GM10266 (cell line): ENCODE measurements around the gene NSG1.
"Not testable (repeated sequence)": the region's sequence is repeated elsewhere in the genome, so short reads cannot be mapped to it uniquely, and the experiment has no call there.

Source experiments
- DNase-seq: peaks from one replicate; pipeline ENCODE4 v3.0.0; 2012; ENCODE audit errors: extremely low spot score
- CTCF ChIP-seq: IDR thresholded peaks from 2 replicates; pipeline ENCODE4 v1.5.1; 2012; ENCODE audit warnings: mild to moderate bottlenecking, low read depth; ENCODE audit not compliant: control insufficient read depth, insufficient read depth; ENCODE audit errors: missing control alignments

Gene NSG1

DNA sequence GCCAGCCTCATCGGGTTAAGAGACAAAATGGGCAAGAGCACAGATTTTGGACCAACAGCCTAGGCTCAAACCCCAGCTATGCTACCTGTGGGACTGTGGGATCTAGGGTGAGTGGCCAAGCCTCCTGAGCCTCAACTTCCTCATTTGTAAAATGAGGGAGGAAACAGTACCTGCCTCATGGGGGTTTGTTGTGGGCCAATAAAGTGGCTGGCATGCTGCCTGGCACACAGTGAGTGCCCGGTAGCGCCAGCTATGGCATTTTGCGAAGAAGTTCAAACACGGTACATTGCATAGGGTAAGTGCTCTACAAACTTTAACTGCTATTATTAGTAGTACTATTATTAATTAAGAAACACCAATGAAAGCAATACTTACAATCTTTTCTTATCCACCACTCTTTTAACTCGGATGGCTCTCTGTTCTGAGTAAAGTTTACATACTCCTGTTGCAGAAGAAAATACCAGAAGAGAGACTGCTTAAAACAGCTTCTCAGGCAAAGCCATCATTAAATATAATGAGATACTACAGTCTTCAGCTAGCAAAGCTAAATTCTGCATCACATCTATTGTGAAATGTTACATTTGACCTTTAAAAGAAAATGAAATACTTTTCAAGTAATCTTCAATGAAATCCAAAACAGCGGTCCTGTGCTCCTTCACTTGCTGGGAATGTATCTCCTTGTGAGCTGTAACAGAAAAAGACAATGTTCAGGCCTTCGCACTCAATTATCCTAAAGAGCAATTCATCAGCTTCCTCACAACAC is 70.1 kb downstream of the NSG1 start:
- DNase-seq = no peak
- TF ChIP-seq CTCF = no peak

DNA sequence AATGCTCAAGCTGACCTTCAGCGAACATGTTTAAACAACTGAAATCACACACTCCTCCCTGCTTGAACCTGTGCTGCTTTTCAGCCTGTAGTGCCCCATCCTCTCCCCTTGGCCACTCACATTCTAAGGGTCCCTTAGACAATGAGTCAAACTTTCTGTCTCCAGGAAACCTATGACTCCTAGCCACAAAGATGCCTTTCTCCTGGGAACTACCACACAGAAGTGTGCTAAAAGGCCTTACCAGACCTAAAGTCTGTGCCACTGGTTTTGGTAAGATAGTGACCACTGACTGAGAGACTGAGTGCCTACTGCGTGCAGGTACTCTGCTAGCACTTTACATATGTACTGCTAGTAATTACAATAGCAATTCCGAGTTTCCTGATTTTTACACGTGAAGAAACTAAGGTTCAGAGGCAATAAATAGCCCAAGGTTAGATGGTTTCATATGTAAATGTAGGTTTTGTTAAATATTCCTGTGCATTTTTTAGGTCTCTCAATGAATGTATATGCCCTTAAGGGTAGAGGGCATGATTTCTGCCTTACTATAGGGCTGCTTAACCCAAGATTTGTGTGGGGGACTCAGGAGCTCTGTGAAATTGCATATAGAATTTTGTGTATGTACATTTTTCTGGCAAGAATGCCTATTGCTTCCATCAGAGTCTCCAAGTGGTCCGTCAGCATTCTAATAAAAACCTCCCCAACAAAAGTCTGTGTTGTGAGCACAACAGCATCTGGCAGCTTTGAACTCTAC is 71.1 kb downstream of the NSG1 start:
- no peak for TF ChIP-seq CTCF
- DNase-seq = no peak

DNA sequence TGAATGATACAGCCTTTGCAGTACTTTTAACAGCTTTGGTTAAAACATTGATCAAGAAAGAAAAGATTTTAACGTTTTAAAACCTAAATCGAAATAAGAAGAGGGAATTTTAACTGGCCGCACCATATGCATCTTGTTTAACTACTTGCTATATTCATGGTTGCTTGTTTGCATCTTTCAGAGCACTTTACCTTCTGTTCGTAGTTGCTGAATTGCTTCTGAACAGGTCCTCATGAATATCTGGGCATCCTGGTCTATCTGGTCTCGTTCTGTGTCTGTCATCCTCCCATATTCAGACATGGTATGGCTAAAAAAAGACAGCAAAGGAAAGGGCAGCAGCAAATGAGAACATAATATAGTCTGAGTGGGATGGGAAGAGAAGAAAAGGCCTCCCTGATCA is 72.3 kb downstream of the NSG1 start:
- no peak for TF ChIP-seq CTCF
- no peak for DNase-seq

DNA sequence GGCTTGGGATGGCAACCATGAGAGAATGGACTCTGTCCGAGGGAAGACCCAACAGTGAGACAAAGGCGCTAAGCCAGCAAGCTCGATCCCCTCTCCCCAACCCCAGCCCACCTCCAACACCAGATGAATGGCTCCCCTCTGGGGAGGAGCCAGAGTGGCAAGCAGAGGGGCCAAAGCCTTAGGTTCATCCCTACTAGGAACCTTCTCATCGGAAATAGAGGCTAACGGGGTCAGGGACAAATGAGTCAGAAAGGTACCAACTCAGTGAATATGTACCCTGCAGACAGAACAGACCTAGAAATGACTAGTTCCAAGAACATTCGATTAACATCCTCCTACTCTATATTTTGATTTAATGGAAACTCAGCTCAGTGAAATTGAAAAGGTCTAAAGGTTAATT is 73.9 kb downstream of the NSG1 start:
- no peak for TF ChIP-seq CTCF
- DNase-seq = no peak

DNA sequence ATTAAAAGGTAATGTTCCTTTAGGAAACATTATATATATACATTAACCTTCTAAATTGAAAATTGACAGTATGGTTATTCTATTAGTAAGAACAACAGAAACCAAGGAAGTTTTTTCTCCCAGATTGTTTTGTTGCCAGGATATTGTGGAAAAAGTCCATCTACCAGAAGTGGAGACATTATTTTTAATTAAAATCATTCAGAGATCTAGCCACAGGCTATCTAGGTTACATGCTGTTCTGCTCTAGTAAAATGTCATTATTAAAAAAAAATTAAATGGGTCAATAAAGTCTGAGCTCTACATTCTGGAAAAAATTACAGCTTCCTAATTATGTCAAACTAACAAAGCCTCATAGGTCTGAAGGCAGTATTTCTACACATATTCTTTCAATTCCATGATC is 74.3 kb downstream of the NSG1 start:
- no peak for DNase-seq
- no peak for TF ChIP-seq CTCF

DNA sequence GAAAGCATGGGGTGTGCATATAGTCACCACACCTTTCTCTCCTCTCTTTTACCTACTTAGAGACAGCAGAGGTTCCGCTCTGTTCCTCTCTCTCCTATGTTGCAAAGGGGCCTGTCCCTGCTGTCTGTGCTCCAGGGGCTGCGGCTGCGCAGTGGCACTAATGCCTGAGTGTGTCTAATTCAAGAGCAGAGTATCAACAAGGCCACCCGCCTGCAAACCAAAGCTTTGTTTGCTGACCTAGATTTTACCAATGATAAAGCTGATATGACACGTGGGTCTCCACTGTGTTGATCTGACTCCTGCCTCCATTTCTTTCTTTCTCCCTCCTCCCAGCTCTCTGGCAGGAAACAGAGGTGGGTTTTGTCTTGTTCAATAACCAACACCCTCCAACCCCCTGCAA is 74.9 kb downstream of the NSG1 start:
- no peak for DNase-seq
- TF ChIP-seq CTCF = no peak

GRCh38 chr4:4462970-4463369 is 76.1 kb downstream of the NSG1 start:
- no peak for TF ChIP-seq CTCF
- no peak for DNase-seq

GRCh38 chr4:4465238-4465637 is 78.3 kb downstream of the NSG1 start:
- not testable (repeated sequence) for DNase-seq
